HepG2 (cell line): Measurements from ENCODE around the gene SLIT3. TPM values are rescaled to one million over a fixed set of nuclear protein-coding genes. Genes with fewer than 3 reads are reported as not detected.

Experiments used
- ATAC-seq: fragments of 200-7000 bp; cut with Tn5 transposase; 3 replicates; pipeline ENCODE4 v1.9.1; 2020; ENCODE audit warnings: mild to moderate bottlenecking, moderate library complexity
- BruUV-seq: library from RNA; stranded (reverse); fragments of 400-500 nt; replicated peaks from 2 replicates; lab custom pipeline; 2021; lab: Mats Ljungman, UMichigan
- CTCF ChIA-PET: fragments of 300-600 bp; formaldehyde crosslinking; extraction: SDS; loops from one replicate; lab custom pipeline; 2021; ENCODE audit warnings: low total read pairs, inconsistent platforms, low intra/inter-chr PET ratio; lab: Yijun Ruan, JAX
- POLR2A ChIA-PET: fragments of 350-600 bp; sonication (Branson Sonifier 250); formaldehyde crosslinking; loops from one replicate; lab custom pipeline; 2020; ENCODE audit warnings: antibody characterized with exemption, inconsistent platforms; lab: Yijun Ruan, JAX
- DNase-seq: peaks from one replicate; pipeline ENCODE4 v3.0.0-alpha.2; 2015; ENCODE audit warnings: low spot score
- FAIRE-seq: peaks from 3 replicates; lab custom pipeline; 2011; peaks lifted over from hg19 to GRCh38; lab: Jason Lieb, UNC
- H2AFZ ChIP-seq: one replicate; pipeline ENCODE4 v1.6.1; 2011; ENCODE audit warnings: low read length, inconsistent platforms
- H3K27ac ChIP-seq: fragments of 300-600 bp; 3 replicates; pipeline ENCODE4 v1.8.0; 2011; ENCODE audit warnings: mixed run types, mild to moderate bottlenecking, mixed read lengths, low read length, inconsistent platforms; ENCODE audit not compliant: insufficient read depth; ENCODE audit errors: extremely low read length
- H3K27me3 ChIP-seq, 2 experiments: fragments of 200-600 bp in 1 of 2; 2 replicates in 1 of 2; 3 replicates in 1 of 2; pipeline versions ENCODE4 v1.6.0 to v1.8.0; 2011; ENCODE audit warnings: low read length in 2 of 2, mild to moderate bottlenecking in 2 of 2, moderate library complexity in 2 of 2, inconsistent platforms in 1 of 2; ENCODE audit not compliant: insufficient read depth in 2 of 2, control insufficient read depth in 1 of 2
- H3K36me3 ChIP-seq, 2 experiments: fragments of 200-600 bp in 1 of 2; replicated peaks in 1 of 2; 2 replicates in 1 of 2; 3 replicates in 1 of 2; pipeline versions ENCODE4 v1.5.1 to v1.8.0; 2011; ENCODE audit warnings: low read length in 2 of 2, inconsistent platforms in 1 of 2; ENCODE audit not compliant: insufficient read depth in 2 of 2, control insufficient read depth in 1 of 2
- H3K4me1 ChIP-seq: 2 replicates; pipeline ENCODE4 v1.5.1; 2012; ENCODE audit warnings: low read length, inconsistent platforms; ENCODE audit not compliant: insufficient read depth
- H3K4me2 ChIP-seq: 2 replicates; pipeline ENCODE4 v1.6.0; 2011; ENCODE audit warnings: low read depth, low read length, inconsistent platforms
- H3K4me3 ChIP-seq, 3 experiments: fragments of 200-600 bp in 1 of 3; sonication (generic), shearing (Covaris generic) in 1 of 3; replicated peaks in 1 of 3; 2 replicates each; pipeline ENCODE4 v1.5.1; 2011 to 2016; ENCODE audit warnings: low read length in 3 of 3, inconsistent platforms in 2 of 3, low read depth in 2 of 3, mild to moderate bottlenecking in 2 of 3, control low read depth in 1 of 3, mixed read lengths in 1 of 3; ENCODE audit not compliant: insufficient read depth in 1 of 3
- H3K79me2 ChIP-seq: one replicate; pipeline ENCODE4 v1.6.1; 2011; ENCODE audit warnings: low read length, inconsistent platforms; ENCODE audit not compliant: insufficient read depth
- H3K9ac ChIP-seq: 2 replicates; pipeline ENCODE4 v1.6.0; 2011; ENCODE audit warnings: mild to moderate bottlenecking, low read depth, low read length, inconsistent platforms; ENCODE audit not compliant: insufficient read depth
- H3K9me3 ChIP-seq: 2 replicates; pipeline ENCODE4 v1.5.1; 2012; ENCODE audit warnings: mild to moderate bottlenecking, low read length
- H4K20me1 ChIP-seq: 2 replicates; pipeline ENCODE4 v1.6.0; 2011; ENCODE audit warnings: inconsistent platforms, mild to moderate bottlenecking, low read length, moderate library complexity; ENCODE audit not compliant: insufficient read depth
- ATF7 ChIP-seq, 2 experiments: fragments of 450-650 bp in 1 of 2; sonication (generic) in 1 of 2; formaldehyde crosslinking in 1 of 2; IDR thresholded peaks; 2 replicates each; pipeline versions ENCODE4 v1.4.0 to v1.6.1; 2016 to 2020; ENCODE audit warnings: antibody characterized with exemption in 1 of 2, mild to moderate bottlenecking in 1 of 2, missing genetic modification reagents in 1 of 2
- CREB1 ChIP-seq, 2 experiments: fragments of 450-650 bp in 1 of 2; IDR thresholded peaks; 2 replicates each; pipeline ENCODE4 v1.6.1; 2016 to 2017; ENCODE audit warnings: control low read depth in 1 of 2, mild to moderate bottlenecking in 1 of 2, missing compliant biosample characterization in 1 of 2, missing genetic modification characterization in 1 of 2
- FOXP4 ChIP-seq: sonication (generic); formaldehyde crosslinking; IDR thresholded peaks from 2 replicates; pipeline ENCODE4 v1.4.0; 2020; ENCODE audit warnings: missing genetic modification reagents
- NONO ChIP-seq, 2 experiments: fragments of 450-650 bp in 1 of 2; sonication (generic) in 1 of 2; formaldehyde crosslinking in 1 of 2; IDR thresholded peaks in 1 of 2; conservative IDR thresholded peaks in 1 of 2; 2 replicates each; pipeline versions ENCODE4 v1.6.1 to v1.8.0; 2017 to 2022; ENCODE audit warnings: mild to moderate bottlenecking in 1 of 2, missing genetic modification reagents in 1 of 2, moderate library complexity in 1 of 2
- RFXAP ChIP-seq: sonication (generic); formaldehyde crosslinking; IDR thresholded peaks from 2 replicates; pipeline ENCODE4 v1.4.0; 2020; ENCODE audit warnings: missing genetic modification reagents, borderline replicate concordance
- ZFP1 ChIP-seq: IDR thresholded peaks from 2 replicates; pipeline ENCODE4 v1.6.1; 2016
- WGBS: methylation state at CpG from one replicate; pipeline ENCODE4 v1.1.6; 2017; ENCODE audit warnings: low lambda C conversion rate; 5-methylcytosine and 5-hydroxymethylcytosine counted together
- in situ Hi-C: cut with HindIII; loops from 2 replicates; pipeline ENCODE4 v1.10.0; 2017; ENCODE audit warnings: low pct_unique_long_range_greater_than_20kb; ENCODE audit not compliant: extremely low pct_ligation_motif_present
- intact Hi-C: fragments of 100-400 bp; cut with micrococcal nuclease; formaldehyde crosslinking; loops from one replicate; pipeline ENCODE4 v1.10.0; 2022; ENCODE audit not compliant: unreplicated experiment
- polyA plus RNA-seq, 8 experiments: library from polyadenylated mRNA; depleted of rRNA in 3 of 8; stranded (reverse) in 7 of 8; unstranded in 1 of 8; fragments of >200 nt; fragmentation: Illumina TruSeq in 4 of 8; extraction: Trizol in 4 of 8; gene quantifications; 2 replicates each; pipeline versions ENCODE4 v1.2.1 to v1.2.3, GENCODE V29; 2011 to 2016; ENCODE audit warnings: low read depth in 4 of 8, missing spikeins in 1 of 8, mixed read lengths in 1 of 8; ENCODE audit not compliant: insufficient read depth in 1 of 8
- total RNA-seq, 5 experiments: library from RNA; depleted of rRNA; stranded (reverse); fragments of >200 nt; fragmentation: Illumina TruSeq; extraction: Trizol; gene quantifications; 2 replicates each; pipeline ENCODE4 v1.2.3, GENCODE V29; 2016; ENCODE audit warnings: low read depth in 1 of 5

The SLIT3 gene
- total and polyA plus RNA-seq, 2 of the 13 experiments (the other 11 are each of a cell fraction or from before 2014, with no cell fraction given) = not detected

DNA sequence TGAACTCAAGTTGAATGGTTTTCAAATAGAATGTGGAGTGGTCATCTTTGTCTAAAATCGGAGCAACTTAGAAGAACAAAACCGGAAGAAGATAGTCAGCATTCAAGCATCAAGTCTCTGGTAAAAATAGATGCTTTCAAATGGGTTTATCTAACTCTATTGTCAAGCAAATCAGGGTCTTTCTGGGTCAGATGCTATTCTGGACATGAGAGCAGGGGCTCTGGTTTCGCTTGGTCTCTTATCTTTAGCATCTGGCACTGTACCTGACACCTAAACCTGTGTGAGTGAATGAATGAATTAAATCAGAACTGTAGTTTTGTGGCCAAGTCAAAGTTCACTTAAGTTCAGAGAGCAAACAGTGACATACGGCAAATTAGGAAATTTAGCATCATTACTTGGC lies 173.5 kb downstream of the SLIT3 start:
- Histone ChIP-seq H3K4me1 (no peaks in the 10 kb centered on the region), H4K20me1 (no peaks in the 10 kb centered on the region), H2AFZ (no peak overlapping the region), H3K27ac (no peak overlapping the region), H3K27me3 (peaks cover 0 to 2% of the 10 kb centered on the region in 2 experiments; a peak in 1 of 5 replicates), H3K4me3 (no peak overlapping the region), H3K9ac (no peak overlapping the region), H3K36me3 (no peaks in the 10 kb centered on the region), H3K79me2 (no peaks in the 10 kb centered on the region), H3K9me3 (no peaks in the 10 kb centered on the region), H3K4me2 (no peak overlapping the region)
- ChIA-PET POLR2A (no interaction called here), CTCF (no interaction called here)
- whole genome bisulfite sequencing = 1% methylated on average over 4 of the region's 4 CpGs
- in situ Hi-C loops = no loop called here
- ATAC-seq (no peak), FAIRE-seq (no peak), DNase-seq (no peak)
- TF ChIP-seq FOXP4 (CRISPR knock-in tag) (no peak), NONO (IDR thresholded peaks at IDR 0.05) (no peak), NONO (CRISPR knock-in tag; conservative IDR thresholded peaks at IDR 0.05) (no peak), RFXAP (no peak)
- intact Hi-C loops = no loop called here
- BruUV-seq = no TSS peak

DNA sequence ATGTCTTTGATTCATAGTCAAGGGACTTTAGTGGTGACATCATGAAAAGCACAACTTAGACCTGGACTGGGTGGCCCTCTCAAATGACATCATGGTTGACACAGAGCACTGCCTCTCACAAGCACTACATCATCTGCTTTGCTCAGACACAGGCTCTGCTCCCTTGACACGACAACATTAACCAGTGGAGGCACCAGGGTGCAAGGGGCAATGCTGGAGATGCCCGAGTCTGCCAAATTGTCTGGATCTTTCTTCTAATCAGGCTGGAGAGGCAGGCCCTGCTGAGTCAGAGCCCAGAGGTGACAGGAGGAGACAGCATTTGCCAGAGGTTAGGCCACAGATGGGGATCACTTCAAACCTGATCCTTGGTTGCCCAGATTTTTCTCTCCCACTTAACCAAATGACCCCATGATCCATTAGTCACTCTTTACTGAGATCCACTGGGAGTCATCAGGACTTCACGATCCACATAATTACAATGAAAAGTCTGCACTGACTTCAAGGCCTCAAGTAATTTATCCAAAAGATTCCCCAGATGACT lies 174.4 kb downstream of the SLIT3 start:
- FAIRE-seq (no peak), ATAC-seq (no peak), DNase-seq (no peak)
- intact Hi-C loops (no loop called here), in situ Hi-C loops (no loop called here)
- WGBS = 80% methylated on average over 1 of the region's 3 CpGs
- CTCF ChIA-PET = no interaction called here
- H3K4me3 ChIP-seq = no peak overlapping the region
- H4K20me1 ChIP-seq = no peaks in the 10 kb centered on the region
- no peaks in the 10 kb centered on the region for H3K79me2 ChIP-seq
- no peaks in the 10 kb centered on the region for H3K36me3 ChIP-seq
- peaks cover 0 to 2% of the 10 kb centered on the region in 2 experiments; a peak in 1 of 5 replicates for H3K27me3 ChIP-seq
- H3K27ac ChIP-seq = no peak overlapping the region
- POLR2A ChIA-PET = no interaction called here
- no peaks in the 10 kb centered on the region for H3K9me3 ChIP-seq
- no TSS peak for BruUV-seq
- H3K4me1 ChIP-seq = no peaks in the 10 kb centered on the region
- no peak overlapping the region for H2AFZ ChIP-seq
- TF ChIP-seq ATF7 (IDR thresholded peaks at IDR 0.05) (peak; percentile 80), ATF7 (CRISPR knock-in tag; IDR thresholded peaks at IDR 0.05) (no peak), CREB1 (IDR thresholded peaks at IDR 0.05) (peak; percentile 35), CREB1 (CRISPR knock-in tag; IDR thresholded peaks at IDR 0.05) (no peak), ZFP1 (CRISPR knock-in tag) (no peak)
- no peak overlapping the region for H3K9ac ChIP-seq
- H3K4me2 ChIP-seq = no peak overlapping the region
